H54 (cell line): ENCODE measurements around the gene CFAP77.

ENCODE experiments used
- DNase-seq: peaks from one replicate; pipeline ENCODE4 v3.0.0; 2011; ENCODE audit warnings: low spot score, mixed read lengths; ENCODE audit not compliant: insufficient read length
- FAIRE-seq: peaks from 3 replicates; lab custom pipeline; 2011; peaks lifted over from hg19 to GRCh38; lab: Jason Lieb, UNC
- POLR2A ChIP-seq: IDR thresholded peaks from 2 replicates; pipeline ENCODE4 v1.6.1; 2011; ENCODE audit warnings: low read depth, mild to moderate bottlenecking, low read length

Gene CFAP77

GRCh38 chr9:132589148-132590036 is 179.4 kb downstream of the CFAP77 start:
- TF ChIP-seq POLR2A, result no peak
- FAIRE-seq (no peak), DNase-seq (no peak)

GRCh38 chr9:132590037-132590317 is 180.0 kb downstream of the CFAP77 start:
- DNase-seq, result no peak
- TF ChIP-seq POLR2A, result no peak
- FAIRE-seq, result no peak

- DNase-seq, result no peak
- TF ChIP-seq POLR2A, result no peak
- no peak for FAIRE-seq
These were observed 180.5 kb downstream of the CFAP77 start for GRCh38 chr9:132590318-132591182.

GRCh38 chr9:132591244-132591643 is 181.2 kb downstream of the CFAP77 start:
- FAIRE-seq, result no peak

GRCh38 chr9:132591751-132592314 is 181.8 kb downstream of the CFAP77 start:
- no peak for TF ChIP-seq POLR2A
- FAIRE-seq, result no peak
- DNase-seq, result no peak

More at GRCh38 chr9:132591244-132591643, 181.2 kb downstream of the CFAP77 start:
- no peak for TF ChIP-seq POLR2A
- no peak for DNase-seq

- FAIRE-seq (no peak), DNase-seq (no peak)
- no peak for TF ChIP-seq POLR2A
These were observed 182.4 kb downstream of the CFAP77 start for GRCh38 chr9:132592451-132592850.

GRCh38 chr9:132594412-132594811 is 184.4 kb downstream of the CFAP77 start:
- DNase-seq (no peak), FAIRE-seq (no peak)
- no peak for TF ChIP-seq POLR2A

- no peak for TF ChIP-seq POLR2A
- FAIRE-seq (no peak), DNase-seq (no peak)
These were observed 185.3 kb downstream of the CFAP77 start for GRCh38 chr9:132595319-132595718.

GRCh38 chr9:132596200-132596599 is 186.2 kb downstream of the CFAP77 start:
- no peak for TF ChIP-seq POLR2A
- FAIRE-seq (no peak), DNase-seq (no peak)

GRCh38 chr9:132597073-132597775 is 187.2 kb downstream of the CFAP77 start:
- no peak for DNase-seq
- TF ChIP-seq POLR2A, result no peak
- no peak for FAIRE-seq

GRCh38 chr9:132600326-132600984 is 190.4 kb downstream of the CFAP77 start:
- no peak for TF ChIP-seq POLR2A
- no peak for FAIRE-seq

GRCh38 chr9:132602207-132602606 is 192.2 kb downstream of the CFAP77 start:
- DNase-seq (no peak), FAIRE-seq (no peak)
- no peak for TF ChIP-seq POLR2A

More at GRCh38 chr9:132600326-132600984, 190.4 kb downstream of the CFAP77 start:
- DNase-seq, result no peak

- DNase-seq (no peak), FAIRE-seq (no peak)
- no peak for TF ChIP-seq POLR2A
These were observed 195.4 kb downstream of the CFAP77 start for GRCh38 chr9:132605387-132605786.
